Epithelial cell of prostate (primary cell): ENCODE measurements around the gene PAMR1.

Source experiments
- DNase-seq: peaks from one replicate; pipeline ENCODE4 v3.0.0-alpha.2; 2011; ENCODE audit warnings: low read depth, low spot score
- H3K27ac ChIP-seq: fragments of 450-650 bp; 2 replicates; pipeline ENCODE4 v1.5.1; 2017; ENCODE audit warnings: mild to moderate bottlenecking

The PAMR1 gene

GRCh38 chr11:35507688-35508087 lies 17.7 kb downstream of the PAMR1 start:
- no peak overlapping the region for H3K27ac ChIP-seq
- DNase-seq, result no peak

GRCh38 chr11:35501776-35502175 lies 23.6 kb downstream of the PAMR1 start:
- no peak overlapping the region for H3K27ac ChIP-seq
- no peak for DNase-seq

GRCh38 chr11:35500744-35501143 lies 24.7 kb downstream of the PAMR1 start:
- DNase-seq, result no peak
- H3K27ac ChIP-seq, result no peak overlapping the region

GRCh38 chr11:35496416-35496815 lies 29.0 kb downstream of the PAMR1 start:
- DNase-seq, result no peak
- no peak overlapping the region for H3K27ac ChIP-seq

- H3K27ac ChIP-seq, result no peak overlapping the region
- DNase-seq, result no peak
These were observed 30.4 kb downstream of the PAMR1 start for GRCh38 chr11:35494957-35495490.

- no peak overlapping the region for H3K27ac ChIP-seq
- no peak for DNase-seq
These were observed 34.1 kb downstream of the PAMR1 start for GRCh38 chr11:35491231-35491871.

GRCh38 chr11:35488117-35488516 lies 37.3 kb downstream of the PAMR1 start:
- no peak overlapping the region for H3K27ac ChIP-seq
- no peak for DNase-seq

GRCh38 chr11:35487532-35488078 lies 37.8 kb downstream of the PAMR1 start:
- no peak for DNase-seq

GRCh38 chr11:35486934-35487333 lies 38.5 kb downstream of the PAMR1 start:
- no peak overlapping the region for H3K27ac ChIP-seq
- DNase-seq, result no peak

More at GRCh38 chr11:35487532-35488078, 37.8 kb downstream of the PAMR1 start:
- no peak overlapping the region for H3K27ac ChIP-seq

- DNase-seq, result no peak
- H3K27ac ChIP-seq, result no peak overlapping the region
These were observed 39.0 kb downstream of the PAMR1 start for GRCh38 chr11:35486446-35486845.

- no peak overlapping the region for H3K27ac ChIP-seq
- DNase-seq, result no peak
These were observed 39.6 kb downstream of the PAMR1 start for GRCh38 chr11:35485656-35486322.

- DNase-seq, result no peak
These were observed 41.0 kb downstream of the PAMR1 start for GRCh38 chr11:35484435-35484834.

GRCh38 chr11:35483131-35483820 lies 42.1 kb downstream of the PAMR1 start:
- no peak overlapping the region for H3K27ac ChIP-seq

More at GRCh38 chr11:35484435-35484834, 41.0 kb downstream of the PAMR1 start:
- H3K27ac ChIP-seq, result no peak overlapping the region

GRCh38 chr11:35479731-35480130 lies 45.7 kb downstream of the PAMR1 start:
- H3K27ac ChIP-seq, result no peak overlapping the region
- DNase-seq, result no peak

More at GRCh38 chr11:35483131-35483820, 42.1 kb downstream of the PAMR1 start:
- no peak for DNase-seq

GRCh38 chr11:35478471-35479091 lies 46.8 kb downstream of the PAMR1 start:
- no peak overlapping the region for H3K27ac ChIP-seq
- no peak for DNase-seq

- DNase-seq, result no peak
- H3K27ac ChIP-seq, result no peak overlapping the region
These were observed 47.5 kb downstream of the PAMR1 start for GRCh38 chr11:35477901-35478300.

GRCh38 chr11:35474688-35475087 lies 50.7 kb downstream of the PAMR1 start:
- H3K27ac ChIP-seq, result no peak overlapping the region
- no peak for DNase-seq

- DNase-seq, result no peak
- H3K27ac ChIP-seq, result no peak overlapping the region
These were observed 51.5 kb downstream of the PAMR1 start for GRCh38 chr11:35473795-35474374.

GRCh38 chr11:35470616-35471015 lies 54.8 kb downstream of the PAMR1 start:
- DNase-seq, result no peak
- no peak overlapping the region for H3K27ac ChIP-seq

GRCh38 chr11:35466058-35466457 lies 59.4 kb downstream of the PAMR1 start:
- no peak for DNase-seq
- no peak overlapping the region for H3K27ac ChIP-seq
